ENCODE measurements around the gene RASGRP1.

DNA sequence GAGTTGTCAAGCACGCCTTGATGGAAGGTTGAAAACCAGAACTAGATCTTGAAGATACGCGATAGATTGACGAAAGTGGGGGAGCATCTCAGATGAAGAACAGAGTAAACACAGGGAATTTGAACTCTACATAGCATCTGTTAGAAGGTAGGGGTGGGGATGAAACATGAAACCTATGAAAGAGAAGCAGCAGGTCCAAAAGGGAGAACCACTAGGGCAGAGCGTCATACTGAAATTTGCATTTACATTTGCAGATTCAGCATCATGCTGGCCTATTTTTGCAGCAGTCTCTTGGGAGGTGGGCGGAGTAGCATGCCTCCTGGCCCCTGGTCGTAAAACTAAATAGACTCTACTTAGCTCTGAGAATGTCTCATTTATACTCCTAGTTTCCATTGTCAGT, 46.1 kb upstream of the RASGRP1 start:
- TF ChIP-seq CTCF (IDR thresholded peaks at IDR 0.05) (no peak), POLR2A (IDR thresholded peaks at IDR 0.05) (no peak)
